SK-N-SH (cell line): ENCODE results near the gene TMEM209. TPM values are rescaled to one million over a fixed set of nuclear protein-coding genes. Genes with fewer than 3 reads are reported as not detected.

Experiments used
- CTCF ChIA-PET: fragments of 300-600, 350-600 bp; formaldehyde crosslinking; extraction: SDS; loops from one replicate; lab custom pipeline; 2021; lab: Yijun Ruan, JAX
- POLR2A ChIA-PET: fragments of 350-600 bp; sonication (Branson Sonifier 250); formaldehyde crosslinking; extraction: SDS; loops from one replicate; lab custom pipeline; 2020; ENCODE audit warnings: antibody characterized with exemption, inconsistent platforms; lab: Yijun Ruan, JAX
- DNase-seq: peaks from one replicate; pipeline ENCODE4 v3.0.0; 2012
- H2AFZ ChIP-seq: fragments of 200-600 bp; sonication (generic); 2 replicates; pipeline ENCODE4 v1.8.1; 2016; ENCODE audit warnings: antibody characterized with exemption, mild to moderate bottlenecking, low read depth
- H3F3A ChIP-seq: fragments of 200-600 bp; sonication (generic); replicated peaks from 2 replicates; pipeline ENCODE3; 2016; ENCODE audit warnings: antibody characterized with exemption, mild to moderate bottlenecking; ENCODE audit not compliant: insufficient read depth
- H3K27ac ChIP-seq, 2 experiments: fragments of 200-500 bp in 1 of 2; fragments of 200-600 bp in 1 of 2; sonication (Bioruptor generic) in 1 of 2; sonication (generic), shearing (Covaris generic) in 1 of 2; 2 replicates each; pipeline versions ENCODE4 v1.5.1 to v1.6.1; 2014 to 2016; ENCODE audit warnings: low read depth in 2 of 2, inconsistent platforms in 1 of 2, low read length in 1 of 2, mild to moderate bottlenecking in 1 of 2, mixed read lengths in 1 of 2
- H3K27me3 ChIP-seq: fragments of 200-600 bp; sonication (generic), shearing (Covaris generic); 2 replicates; pipeline ENCODE4 v1.6.1; 2016; ENCODE audit warnings: mixed run types; ENCODE audit not compliant: insufficient read depth
- H3K36me3 ChIP-seq, 2 experiments: fragments of 200-500 bp in 1 of 2; fragments of 200-600 bp in 1 of 2; sonication (Bioruptor generic) in 1 of 2; sonication (generic) in 1 of 2; replicated peaks in 1 of 2; 2 replicates each; pipeline versions ENCODE3 to v1.5.1; 2014 to 2016; ENCODE audit warnings: low read length in 1 of 2, mild to moderate bottlenecking in 1 of 2; ENCODE audit not compliant: insufficient read depth in 2 of 2, control insufficient read depth in 1 of 2
- H3K4me1 ChIP-seq, 2 experiments: fragments of 200-500 bp in 1 of 2; fragments of 200-600 bp in 1 of 2; sonication (Bioruptor generic) in 1 of 2; sonication (generic), shearing (Covaris generic) in 1 of 2; 2 replicates each; pipeline versions ENCODE4 v1.5.1 to v1.6.1; 2014 to 2016; ENCODE audit warnings: low read depth in 1 of 2, low read length in 1 of 2, mixed run types in 1 of 2; ENCODE audit not compliant: insufficient read depth in 2 of 2, control insufficient read depth in 1 of 2
- H3K4me2 ChIP-seq: fragments of 200-600 bp; sonication (generic), shearing (Covaris generic); 2 replicates; pipeline ENCODE4 v1.6.1; 2017; ENCODE audit warnings: mixed run types
- H3K4me3 ChIP-seq, 2 experiments: fragments of 200-500 bp in 1 of 2; fragments of 200-600 bp in 1 of 2; sonication (Bioruptor generic) in 1 of 2; sonication (generic), shearing (Covaris generic) in 1 of 2; 2 replicates each; pipeline versions ENCODE4 v1.5.1 to v1.8.1; 2014 to 2016; ENCODE audit warnings: low read depth in 2 of 2, inconsistent platforms in 1 of 2, low read length in 1 of 2, mild to moderate bottlenecking in 1 of 2, mixed read lengths in 1 of 2, moderate library complexity in 1 of 2
- H3K79me2 ChIP-seq: fragments of 200-600 bp; sonication (generic); 2 replicates; pipeline ENCODE4 v1.8.1; 2017; ENCODE audit warnings: mild to moderate bottlenecking; ENCODE audit not compliant: insufficient read depth
- H3K9ac ChIP-seq: fragments of 200-600 bp; sonication (generic); 2 replicates; pipeline ENCODE4 v1.6.1; 2017; ENCODE audit warnings: mixed run types
- H3K9me2 ChIP-seq: fragments of 200-600 bp; sonication (generic); 2 replicates; pipeline ENCODE4 v1.6.1; 2017; ENCODE audit warnings: mixed run types
- H3K9me3 ChIP-seq: fragments of 200-600 bp; sonication (generic); 2 replicates; pipeline ENCODE4 v1.6.1; 2017; ENCODE audit warnings: mixed run types, mild to moderate bottlenecking, moderate library complexity
- H4K20me1 ChIP-seq: fragments of 200-600 bp; sonication (generic); 2 replicates; pipeline ENCODE4 v1.6.1; 2017; ENCODE audit warnings: mild to moderate bottlenecking, mixed run types; ENCODE audit not compliant: insufficient read depth
- CTCF ChIP-seq: fragments of 200-600 bp; sonication (generic); IDR thresholded peaks from 2 replicates; pipeline ENCODE4 v1.6.1; 2017; ENCODE audit warnings: antibody characterized with exemption, mild to moderate bottlenecking, moderate library complexity
- FOXJ3 ChIP-seq: sonication (generic); formaldehyde crosslinking; IDR thresholded peaks from 2 replicates; pipeline ENCODE4 v1.5.1; 2020; ENCODE audit warnings: mild to moderate bottlenecking, missing genetic modification reagents
- JUND ChIP-seq: IDR thresholded peaks from 2 replicates; pipeline ENCODE4 v1.4.0; 2012
- MEF2A ChIP-seq: IDR thresholded peaks from 2 replicates; pipeline ENCODE4 v1.4.0; 2012; ENCODE audit warnings: low read depth, borderline replicate concordance
- MXI1 ChIP-seq: IDR thresholded peaks from 2 replicates; pipeline ENCODE4 v1.6.1; 2012; ENCODE audit warnings: mild to moderate bottlenecking, low read depth, low read length, improper control_type of control experiment
- POLR2AphosphoS5 ChIP-seq: IDR thresholded peaks from 2 replicates; pipeline ENCODE4 v1.6.1; 2012; ENCODE audit warnings: low read depth, low read length
- RAD21 ChIP-seq: IDR thresholded peaks from 2 replicates; pipeline ENCODE4 v1.6.1; 2012; ENCODE audit warnings: mild to moderate bottlenecking, low read length
- RXRA ChIP-seq: IDR thresholded peaks from 2 replicates; pipeline ENCODE4 v1.4.0; 2012; ENCODE audit warnings: low read depth, mild to moderate bottlenecking, borderline replicate concordance
- TAF1 ChIP-seq: IDR thresholded peaks from 2 replicates; pipeline ENCODE4 v1.6.1; 2012; ENCODE audit warnings: low read depth, mild to moderate bottlenecking, low read length, moderate library complexity, borderline replicate concordance
- USF2 ChIP-seq: fragments of 150-350 bp; IDR thresholded peaks from 2 replicates; pipeline ENCODE4 v1.6.1; 2017; ENCODE audit warnings: antibody characterized with exemption, low read length, low read depth, borderline replicate concordance
- YY1 ChIP-seq: IDR thresholded peaks from 2 replicates; pipeline ENCODE4 v1.4.0; 2012; ENCODE audit warnings: low read depth, mild to moderate bottlenecking
- WGBS: methylation state at CpG from one replicate; pipeline ENCODE4 v1.1.6; 2017; ENCODE audit warnings: low lambda C conversion rate; 5-methylcytosine and 5-hydroxymethylcytosine counted together
- polyA plus RNA-seq, 3 experiments: library from polyadenylated mRNA; depleted of rRNA; stranded (reverse); fragments of >200 nt; gene quantifications; 2 replicates each; pipeline ENCODE4 v1.2.3, GENCODE V29; 2012
- TF ChIP-seq, protein P1 (sequence below): IDR thresholded peaks from 2 replicates; pipeline ENCODE4; 2012
- TF ChIP-seq, protein P2 (sequence below): IDR thresholded peaks from 2 replicates; pipeline ENCODE4 v1.4.0; 2012; ENCODE audit warnings: low read depth
- TF ChIP-seq, protein P3 (sequence below): IDR thresholded peaks from 2 replicates; pipeline ENCODE4 v1.4.0; 2012; ENCODE audit warnings: low read depth, borderline replicate concordance
- TF ChIP-seq, protein P4 (sequence below): IDR thresholded peaks from 2 replicates; pipeline ENCODE4 v1.4.0; 2012; ENCODE audit warnings: low read depth, borderline replicate concordance

TMEM209 gene
- polyA plus RNA-seq, 1 of the 3 experiments (the other 2 are of a cell fraction) = 14.9 TPM

GRCh38 chr7:130151591-130152492, 53.4 kb downstream of the TMEM209 start:
- peaks cover 0 to 16% of the 10 kb centered on the region in 2 experiments; a peak in 1 of 4 replicates for H3K4me1 ChIP-seq
- H3K36me3 ChIP-seq = no peaks in the 10 kb centered on the region
- H3K9me2 ChIP-seq = no peaks in the 10 kb centered on the region
- H3K27ac ChIP-seq = no peak overlapping the region
- no peaks in the 10 kb centered on the region for H4K20me1 ChIP-seq
- no peak overlapping the region for H3K4me3 ChIP-seq
- H3K79me2 ChIP-seq = no peaks in the 10 kb centered on the region
- no peak for DNase-seq
- 87% methylated on average over 5 of the region's 5 CpGs for WGBS
- H3F3A ChIP-seq = peaks cover 4% of the 10 kb centered on the region
- no peaks in the 10 kb centered on the region for H3K27me3 ChIP-seq
- CTCF ChIA-PET = no interaction called here
- POLR2A ChIA-PET = no interaction called here
- H3K9me3 ChIP-seq = no peaks in the 10 kb centered on the region
- H3K4me2 ChIP-seq = no peak overlapping the region
- no peak overlapping the region for H3K9ac ChIP-seq
- no peak for TF ChIP-seq MXI1
- no peak for TF ChIP-seq CTCF
- TF ChIP-seq USF2 = no peak
- TF ChIP-seq TAF1 = no peak
- TF ChIP-seq YY1 = no peak
- TF ChIP-seq JUND = no peak
- no peak overlapping the region for H2AFZ ChIP-seq

DNA sequence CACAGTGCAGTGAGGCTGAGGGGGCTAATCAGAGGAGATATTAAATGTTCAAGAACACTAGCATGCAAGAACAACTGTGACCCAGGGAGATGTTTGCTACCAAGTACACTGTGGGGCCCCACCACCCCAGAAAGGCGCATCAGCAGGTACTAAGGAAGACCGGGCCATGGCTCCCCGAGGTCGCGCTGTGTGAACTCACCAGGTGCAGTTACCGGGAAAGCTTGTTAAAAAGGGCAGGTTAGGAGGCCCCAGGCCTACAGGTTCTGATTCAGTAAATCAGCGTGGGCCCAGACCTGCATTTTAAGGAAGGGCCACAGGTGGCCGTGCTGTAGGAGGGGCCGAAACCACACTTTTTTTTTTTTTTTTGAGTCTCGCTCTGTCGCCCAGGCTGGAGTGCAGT, 54.6 kb downstream of the TMEM209 start:
- CTCF ChIA-PET = no interaction called here
- whole genome bisulfite sequencing = over 99% methylated on average over 11 of the region's 11 CpGs
- TF ChIP-seq RXRA (no peak), FOXJ3 (CRISPR knock-in tag) (no peak), POLR2AphosphoS5 (no peak), USF2 (no peak), RAD21 (no peak), MEF2A (no peak)
- TF ChIP-seq, protein P1, sequence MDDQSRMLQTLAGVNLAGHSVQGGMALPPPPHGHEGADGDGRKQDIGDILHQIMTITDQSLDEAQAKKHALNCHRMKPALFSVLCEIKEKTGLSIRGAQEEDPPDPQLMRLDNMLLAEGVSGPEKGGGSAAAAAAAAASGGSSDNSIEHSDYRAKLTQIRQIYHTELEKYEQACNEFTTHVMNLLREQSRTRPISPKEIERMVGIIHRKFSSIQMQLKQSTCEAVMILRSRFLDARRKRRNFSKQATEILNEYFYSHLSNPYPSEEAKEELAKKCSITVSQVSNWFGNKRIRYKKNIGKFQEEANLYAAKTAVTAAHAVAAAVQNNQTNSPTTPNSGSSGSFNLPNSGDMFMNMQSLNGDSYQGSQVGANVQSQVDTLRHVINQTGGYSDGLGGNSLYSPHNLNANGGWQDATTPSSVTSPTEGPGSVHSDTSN = no peak
- TF ChIP-seq, protein P2, sequence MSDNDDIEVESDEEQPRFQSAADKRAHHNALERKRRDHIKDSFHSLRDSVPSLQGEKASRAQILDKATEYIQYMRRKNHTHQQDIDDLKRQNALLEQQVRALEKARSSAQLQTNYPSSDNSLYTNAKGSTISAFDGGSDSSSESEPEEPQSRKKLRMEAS = no peak
- TF ChIP-seq, protein P3, sequence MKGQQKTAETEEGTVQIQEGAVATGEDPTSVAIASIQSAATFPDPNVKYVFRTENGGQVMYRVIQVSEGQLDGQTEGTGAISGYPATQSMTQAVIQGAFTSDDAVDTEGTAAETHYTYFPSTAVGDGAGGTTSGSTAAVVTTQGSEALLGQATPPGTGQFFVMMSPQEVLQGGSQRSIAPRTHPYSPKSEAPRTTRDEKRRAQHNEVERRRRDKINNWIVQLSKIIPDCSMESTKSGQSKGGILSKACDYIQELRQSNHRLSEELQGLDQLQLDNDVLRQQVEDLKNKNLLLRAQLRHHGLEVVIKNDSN = no peak
- TF ChIP-seq, protein P4, sequence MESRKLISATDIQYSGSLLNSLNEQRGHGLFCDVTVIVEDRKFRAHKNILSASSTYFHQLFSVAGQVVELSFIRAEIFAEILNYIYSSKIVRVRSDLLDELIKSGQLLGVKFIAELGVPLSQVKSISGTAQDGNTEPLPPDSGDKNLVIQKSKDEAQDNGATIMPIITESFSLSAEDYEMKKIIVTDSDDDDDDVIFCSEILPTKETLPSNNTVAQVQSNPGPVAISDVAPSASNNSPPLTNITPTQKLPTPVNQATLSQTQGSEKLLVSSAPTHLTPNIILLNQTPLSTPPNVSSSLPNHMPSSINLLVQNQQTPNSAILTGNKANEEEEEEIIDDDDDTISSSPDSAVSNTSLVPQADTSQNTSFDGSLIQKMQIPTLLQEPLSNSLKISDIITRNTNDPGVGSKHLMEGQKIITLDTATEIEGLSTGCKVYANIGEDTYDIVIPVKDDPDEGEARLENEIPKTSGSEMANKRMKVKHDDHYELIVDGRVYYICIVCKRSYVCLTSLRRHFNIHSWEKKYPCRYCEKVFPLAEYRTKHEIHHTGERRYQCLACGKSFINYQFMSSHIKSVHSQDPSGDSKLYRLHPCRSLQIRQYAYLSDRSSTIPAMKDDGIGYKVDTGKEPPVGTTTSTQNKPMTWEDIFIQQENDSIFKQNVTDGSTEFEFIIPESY = no peak

More for the DNA sequence above, 54.6 kb downstream of the TMEM209 start:
- DNase-seq = no peak
- Histone ChIP-seq H3K9me3 (no peaks in the 10 kb centered on the region), H3K9ac (no peak overlapping the region), H4K20me1 (no peaks in the 10 kb centered on the region), H3K79me2 (no peaks in the 10 kb centered on the region), H3K9me2 (no peaks in the 10 kb centered on the region), H3K36me3 (no peaks in the 10 kb centered on the region), H3K4me3 (no peak overlapping the region), H3F3A (peaks cover 8% of the 10 kb centered on the region), H3K27me3 (no peaks in the 10 kb centered on the region), H3K4me1 (peaks cover 0 to 16% of the 10 kb centered on the region in 2 experiments; a peak in 1 of 4 replicates), H3K4me2 (no peak overlapping the region), H3K27ac (no peak overlapping the region), H2AFZ (no peak overlapping the region)
- POLR2A ChIA-PET = interaction anchor here (0.7 kb wide), 1 partner anchor 9 kb away, joined by 3 read pairs; no protein-coding TSS in a partner anchor
